Measurements from ENCODE around the gene FAM187B.
"Not testable (repeated sequence)": the region's sequence is repeated elsewhere in the genome, so short reads cannot be mapped to it uniquely, and the experiment has no call there.

The FAM187B gene

GRCh38 chr19:35209646-35210045 lies 18.9 kb downstream of the FAM187B start:
- DNase-seq: no peak

DNA sequence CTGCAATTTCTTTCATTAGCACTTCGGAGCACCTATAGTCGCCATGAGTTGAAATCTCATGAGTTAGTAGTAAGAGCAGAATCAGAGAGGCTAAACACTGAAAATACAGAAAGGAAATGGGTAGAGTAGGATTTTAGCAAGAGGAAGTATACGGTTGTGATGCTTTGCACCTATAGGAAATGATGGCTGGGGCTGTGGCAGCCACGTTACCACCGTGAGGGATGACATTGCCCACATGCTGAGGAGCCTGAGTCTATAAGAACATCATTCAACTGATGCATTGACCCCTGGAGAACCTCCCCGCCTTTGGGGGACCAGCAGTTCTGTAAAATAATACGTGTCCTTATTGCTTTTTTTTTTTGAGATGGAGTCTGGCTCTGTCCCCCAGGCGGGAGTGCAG lies 20.4 kb downstream of the FAM187B start:
- no peak for DNase-seq

GRCh38 chr19:35207391-35207871 lies 21.1 kb downstream of the FAM187B start:
- no peak for DNase-seq

- no peak for DNase-seq
Observed at GRCh38 chr19:35206855-35207254, 21.7 kb downstream of the FAM187B start.

- no peak for DNase-seq
Observed at GRCh38 chr19:35206379-35206778, 22.2 kb downstream of the FAM187B start.

- no peak for DNase-seq
Observed at GRCh38 chr19:35205733-35206323, 22.7 kb downstream of the FAM187B start.

GRCh38 chr19:35204799-35205732 lies 23.5 kb downstream of the FAM187B start:
- no peak for DNase-seq

- no peak for DNase-seq
Observed at GRCh38 chr19:35202722-35203688, 25.5 kb downstream of the FAM187B start.

DNA sequence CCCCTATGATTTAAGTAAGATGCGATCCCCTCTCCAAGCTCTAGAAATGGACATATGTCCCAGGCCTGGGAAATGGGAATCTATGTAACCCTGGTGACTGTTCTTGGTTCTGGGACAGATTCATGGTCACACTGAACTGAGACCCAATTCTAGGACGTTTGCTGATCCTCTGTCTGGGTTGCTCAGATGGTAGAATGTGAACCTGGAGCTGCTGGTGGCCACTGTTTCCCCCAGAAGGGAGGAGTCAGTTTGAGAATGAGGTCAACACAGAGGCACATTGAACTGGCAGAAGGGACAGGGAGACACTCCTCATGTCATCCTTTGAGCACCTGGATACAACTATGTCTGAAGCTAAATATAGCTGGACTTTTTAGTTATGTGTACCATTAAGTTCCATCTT lies 29.1 kb downstream of the FAM187B start:
- DNase-seq: no peak

- DNase-seq: not testable (repeated sequence)
Observed at GRCh38 chr19:35196861-35197260, 31.7 kb downstream of the FAM187B start.

DNA sequence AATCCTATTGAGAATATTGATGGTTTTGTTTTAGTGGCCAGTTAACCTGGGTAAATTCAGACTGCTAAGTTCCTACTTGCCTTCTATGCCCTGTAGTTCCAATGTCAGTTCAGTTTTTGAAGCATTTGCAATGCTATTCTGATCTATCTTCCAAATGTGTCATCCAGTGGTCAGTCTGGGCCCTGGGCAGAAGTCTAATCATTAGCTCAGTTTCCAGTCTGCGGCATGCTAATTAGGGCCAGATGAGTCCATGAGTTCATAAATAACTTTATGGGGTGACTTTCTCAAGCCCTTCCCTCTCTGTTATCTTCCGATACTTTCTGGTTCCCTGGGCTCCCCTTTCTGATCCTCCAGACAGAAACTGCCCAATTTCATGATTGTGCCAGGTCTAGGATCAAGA lies 32.7 kb downstream of the FAM187B start:
- no peak for DNase-seq

DNA sequence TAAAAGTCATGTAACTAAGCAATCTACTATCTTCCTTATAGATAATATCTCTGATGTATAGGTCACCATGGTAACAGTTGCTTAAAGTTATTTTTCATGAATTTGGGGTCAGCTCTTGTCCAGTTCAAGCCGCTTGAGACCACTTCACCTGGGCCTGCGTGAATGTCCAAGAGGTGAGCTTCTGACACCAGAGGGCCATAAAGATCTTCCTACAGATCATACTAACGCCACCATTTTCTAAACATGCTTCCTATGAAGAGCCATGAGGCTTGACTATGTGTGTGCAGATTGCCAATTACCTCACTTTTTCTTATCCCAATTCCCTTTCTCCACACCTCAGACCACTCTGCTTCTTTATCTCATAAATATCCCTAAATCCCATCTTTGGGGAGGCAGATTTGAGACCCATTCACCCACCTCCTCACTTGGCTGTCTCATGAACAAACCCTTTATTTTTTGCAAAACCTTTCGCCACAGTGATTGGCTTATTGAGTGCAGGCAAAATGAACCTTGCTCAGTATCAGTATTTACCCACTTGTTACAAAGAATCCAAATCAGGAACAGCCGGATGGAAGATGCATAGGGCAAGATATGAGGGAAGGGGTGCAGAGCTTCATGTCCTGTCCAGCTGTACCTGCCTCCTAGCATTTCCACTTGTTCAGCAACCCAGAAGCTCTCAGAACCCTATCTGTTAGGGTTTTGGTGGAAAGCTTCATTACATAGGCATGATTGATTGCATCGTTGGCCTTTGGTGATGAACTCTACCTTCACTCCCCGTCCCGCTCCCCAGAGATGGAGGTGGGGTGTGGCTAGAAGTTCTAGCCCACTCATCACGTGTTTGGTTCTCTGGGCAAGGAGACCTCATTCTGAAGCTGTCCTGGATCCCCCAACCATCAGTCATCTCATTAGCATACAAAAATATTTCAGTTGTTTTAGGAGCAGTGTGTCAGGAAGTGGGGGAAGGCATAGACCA lies 34.2 kb downstream of the FAM187B start:
- DNase-seq: no peak

DNA sequence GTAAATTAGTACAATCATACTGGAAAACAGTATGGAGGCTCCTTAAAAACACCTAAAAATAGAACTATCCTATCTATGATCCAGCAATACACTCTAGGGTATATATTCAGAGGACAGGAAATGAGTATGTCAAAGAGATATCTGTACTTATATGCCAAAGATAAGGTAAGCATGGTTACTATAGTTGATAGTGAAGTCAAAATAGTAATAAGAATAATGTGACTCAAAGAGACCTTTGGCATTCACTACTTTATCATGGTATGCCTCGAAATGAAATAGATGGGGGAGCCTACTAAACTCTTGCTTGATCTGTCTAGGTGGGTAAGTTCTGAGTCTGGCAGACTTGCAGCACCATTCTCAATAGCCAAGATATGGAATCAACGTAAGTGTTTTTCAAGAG lies 43.7 kb downstream of the FAM187B start:
- no peak for DNase-seq

GRCh38 chr19:35184267-35184666 lies 44.3 kb downstream of the FAM187B start:
- DNase-seq: no peak

GRCh38 chr19:35181387-35181786 lies 47.2 kb downstream of the FAM187B start:
- DNase-seq: no peak

DNA sequence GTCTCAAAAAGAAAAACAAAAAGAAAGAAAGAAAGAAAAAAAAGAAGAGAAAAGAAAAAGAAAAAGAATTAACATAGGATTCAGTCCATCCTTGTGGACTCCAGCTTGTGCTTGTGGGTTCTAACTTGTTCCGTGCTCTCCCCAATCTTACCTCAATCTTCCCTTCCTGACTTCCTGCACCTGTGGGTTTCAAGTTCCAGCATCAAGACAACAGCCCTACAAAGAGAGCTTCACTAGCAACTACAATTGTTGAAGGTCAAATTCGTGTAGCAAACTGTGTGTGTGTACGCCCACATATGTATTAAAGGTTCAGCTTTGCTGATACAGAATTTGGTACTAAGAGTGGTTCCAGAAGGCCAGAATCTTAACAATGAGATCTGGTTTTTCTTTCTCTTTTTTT lies 48.7 kb downstream of the FAM187B start:
- DNase-seq: no peak

DNA sequence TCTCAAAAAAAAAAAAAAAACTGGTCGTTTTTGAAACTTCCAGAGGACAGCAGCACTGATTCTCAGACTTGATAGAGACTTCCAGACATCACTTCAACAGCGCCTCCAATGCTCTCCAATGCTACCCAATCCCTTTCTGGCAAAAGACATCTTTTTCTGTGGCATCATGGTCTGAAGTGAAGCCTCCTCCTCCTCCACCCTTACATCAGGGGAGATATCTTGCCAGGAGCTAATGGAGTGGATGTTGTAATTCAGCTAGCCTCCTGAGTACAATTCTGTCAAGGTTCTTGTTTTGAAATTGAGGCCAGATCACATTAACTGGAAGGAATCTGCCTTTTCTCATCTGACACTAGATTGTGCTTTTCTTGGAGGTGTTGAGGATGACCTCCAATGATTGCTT lies 49.8 kb downstream of the FAM187B start:
- no peak for DNase-seq

DNA sequence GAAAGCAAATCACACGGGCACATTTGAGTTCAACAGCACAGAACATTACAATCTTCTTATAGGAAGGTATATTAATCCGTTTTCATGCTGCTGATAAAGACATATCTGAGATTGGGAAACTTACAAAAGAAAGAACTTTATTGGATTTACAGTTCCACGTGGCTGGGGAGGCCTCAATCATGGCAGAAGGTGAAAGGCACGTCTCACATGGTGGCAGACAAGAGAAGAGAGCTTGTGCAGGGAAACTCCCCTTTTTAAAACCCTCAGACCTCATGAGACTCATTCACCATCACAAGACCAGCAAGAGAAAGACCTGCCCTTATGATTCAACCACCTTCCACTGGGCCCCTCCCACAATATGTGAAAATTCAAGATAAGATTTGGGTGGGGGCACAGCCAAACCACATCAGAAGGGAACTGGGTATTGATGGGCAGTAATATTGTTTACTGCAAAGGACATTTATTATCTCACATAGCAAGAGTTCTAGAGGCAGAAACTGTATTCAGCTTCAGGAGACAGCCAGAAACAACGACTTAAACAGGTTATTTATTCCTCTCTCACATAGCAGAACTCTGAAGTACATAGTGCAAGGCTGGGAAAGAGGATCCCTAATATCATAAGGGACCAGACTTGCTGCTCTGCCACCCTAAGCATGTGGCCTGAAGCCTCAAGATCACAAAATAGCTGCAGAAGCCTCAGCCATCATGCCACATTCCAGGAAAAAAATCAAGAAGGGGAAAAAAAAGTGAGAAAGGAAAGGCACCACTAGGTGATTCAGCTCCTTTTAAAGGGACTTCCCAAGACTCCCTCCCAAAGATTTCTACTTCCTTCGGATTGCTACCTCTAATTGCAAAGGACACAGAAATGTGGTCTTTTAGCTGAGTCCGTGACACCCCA lies 50.9 kb downstream of the FAM187B start:
- no peak for DNase-seq

DNA sequence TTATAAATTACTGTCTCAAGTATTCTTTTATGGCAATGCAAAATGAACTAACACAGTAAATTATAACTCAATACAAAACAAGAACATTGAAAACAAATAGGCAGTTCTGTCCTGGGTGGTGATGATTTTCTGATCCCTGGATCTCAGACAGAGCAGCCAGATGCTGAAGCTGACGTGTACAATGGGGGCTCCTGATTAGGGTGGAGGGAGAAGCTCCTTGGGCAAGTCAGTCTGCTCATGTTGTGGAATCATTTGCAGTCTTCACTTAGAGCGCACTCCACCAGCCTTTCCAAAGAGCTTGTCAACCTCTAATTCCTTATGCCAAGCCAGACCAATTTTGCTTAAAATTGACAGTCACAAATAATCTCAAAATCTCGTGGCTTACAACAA lies 52.4 kb downstream of the FAM187B start:
- DNase-seq: no peak
